Activated CD8-positive, alpha-beta memory T cell treated with anti-CD3 and anti-CD28 coated beads for 4 hours (primary cell): Measurements from ENCODE around the gene JPT1.
"Not testable (repeated sequence)": the region's sequence is repeated elsewhere in the genome, so short reads cannot be mapped to it uniquely, and the experiment has no call there.

Source experiments
- DNase-seq, 2 donors: peaks; one replicate each; pipeline ENCODE4 v3.0.0-alpha.2; 2020; ENCODE audit warnings: low read depth in 2 of 2

JPT1 gene

GRCh38 chr17:75130059-75130631 is 24.2 kb downstream of the JPT1 start:
- DNase-seq, result no peak

- no peak for DNase-seq
Measured at GRCh38 chr17:75129576-75129975, 24.7 kb downstream of the JPT1 start.

- no peak for DNase-seq
Measured at GRCh38 chr17:75128694-75129505, 25.4 kb downstream of the JPT1 start.

GRCh38 chr17:75127936-75128335 is 26.4 kb downstream of the JPT1 start:
- not testable (repeated sequence) for DNase-seq

GRCh38 chr17:75126954-75127353 is 27.4 kb downstream of the JPT1 start:
- DNase-seq, result no peak

DNA sequence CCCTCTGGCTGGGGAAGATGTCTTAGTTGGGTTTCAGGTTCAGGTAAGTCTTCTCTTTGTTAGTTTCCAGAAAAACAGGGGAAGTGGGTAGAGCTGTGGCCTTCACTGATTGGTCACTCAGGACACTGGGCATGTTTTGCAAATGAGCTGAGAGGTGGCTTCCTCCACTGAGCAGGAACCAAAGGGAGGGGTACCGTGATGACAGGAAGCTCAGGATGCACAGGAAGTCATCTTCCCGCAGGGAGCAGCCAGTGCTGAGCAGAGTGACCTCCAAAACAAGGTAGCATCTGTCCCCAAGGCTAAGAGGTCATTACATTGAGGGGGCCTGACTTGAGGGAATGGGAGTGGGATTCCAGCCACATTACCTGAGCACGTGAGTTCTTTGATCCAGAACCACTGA is 28.3 kb downstream of the JPT1 start:
- no peak for DNase-seq

- no peak for DNase-seq
Measured at GRCh38 chr17:75124819-75125162, 29.5 kb downstream of the JPT1 start.

DNA sequence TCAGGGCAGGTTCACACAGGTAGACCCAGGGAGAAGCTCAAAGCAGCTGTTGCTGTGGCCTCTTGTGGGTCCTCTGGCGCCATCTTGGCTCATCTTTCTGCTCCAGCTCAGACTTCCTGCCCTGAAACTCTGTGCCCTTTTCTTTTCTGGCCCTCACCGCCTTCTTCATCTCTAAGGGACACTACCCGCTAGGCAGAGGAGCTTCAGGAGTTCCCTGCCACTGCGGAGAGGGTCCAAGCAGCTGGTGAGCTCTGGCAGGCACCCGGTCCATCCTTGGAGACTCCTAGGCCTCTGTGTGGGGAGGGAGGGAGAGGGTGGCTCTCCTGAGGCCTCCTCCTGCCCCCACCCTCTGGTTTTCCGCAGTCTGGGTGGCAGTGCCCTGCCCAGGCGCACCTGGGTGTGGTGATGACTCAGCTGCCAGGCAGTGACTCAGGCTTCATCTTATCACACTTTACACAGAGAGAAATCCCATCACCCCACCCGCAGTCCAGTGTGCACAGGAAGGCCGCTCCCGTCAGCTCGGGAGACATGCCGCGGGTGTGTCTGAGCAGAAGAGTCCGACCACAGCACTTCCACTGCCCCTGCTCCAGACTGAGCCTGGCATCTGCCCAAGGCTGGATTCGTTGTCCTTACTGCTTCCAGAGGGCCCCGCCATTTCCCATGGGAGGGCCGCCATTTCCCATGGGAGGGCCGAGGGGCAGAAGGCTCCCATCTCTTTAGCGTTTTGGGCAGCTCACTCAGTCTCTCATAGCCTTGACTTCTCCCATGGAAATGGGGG is 30.1 kb downstream of the JPT1 start:
- DNase-seq, result peak; percentile 49 to 53

GRCh38 chr17:75118307-75118706 is 36.0 kb downstream of the JPT1 start:
- DNase-seq, result no peak

DNA sequence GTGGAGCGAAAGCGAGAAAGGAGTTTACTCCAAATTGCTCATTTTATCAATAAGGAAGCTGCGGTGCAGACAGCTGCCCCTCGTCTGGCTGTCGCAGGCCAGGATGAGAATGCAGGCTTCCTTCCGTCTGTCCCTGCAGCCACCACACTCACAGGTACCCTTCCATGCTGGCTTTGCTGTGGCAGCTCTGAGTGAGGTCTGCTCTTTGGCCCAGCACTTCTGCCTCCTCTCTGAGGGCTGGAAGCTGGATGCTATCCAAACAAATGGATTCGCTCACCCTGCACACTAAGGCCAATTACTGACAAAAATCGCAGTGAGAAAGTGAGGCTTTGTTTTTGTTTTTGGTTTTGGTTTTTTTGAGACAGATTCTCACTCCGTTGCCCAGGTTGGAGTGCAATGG is 37.6 kb downstream of the JPT1 start:
- DNase-seq, result no peak

- DNase-seq, result no peak
Measured at GRCh38 chr17:75115555-75115954, 38.8 kb downstream of the JPT1 start.

GRCh38 chr17:75114552-75115314 is 39.6 kb downstream of the JPT1 start:
- no peak for DNase-seq

GRCh38 chr17:75113798-75114551 is 40.3 kb downstream of the JPT1 start:
- DNase-seq, result peak; percentile 81 to 82

GRCh38 chr17:75111777-75112335 is 42.5 kb downstream of the JPT1 start:
- no peak for DNase-seq

GRCh38 chr17:75110234-75110937 is 43.9 kb downstream of the JPT1 start:
- DNase-seq, result no peak

DNA sequence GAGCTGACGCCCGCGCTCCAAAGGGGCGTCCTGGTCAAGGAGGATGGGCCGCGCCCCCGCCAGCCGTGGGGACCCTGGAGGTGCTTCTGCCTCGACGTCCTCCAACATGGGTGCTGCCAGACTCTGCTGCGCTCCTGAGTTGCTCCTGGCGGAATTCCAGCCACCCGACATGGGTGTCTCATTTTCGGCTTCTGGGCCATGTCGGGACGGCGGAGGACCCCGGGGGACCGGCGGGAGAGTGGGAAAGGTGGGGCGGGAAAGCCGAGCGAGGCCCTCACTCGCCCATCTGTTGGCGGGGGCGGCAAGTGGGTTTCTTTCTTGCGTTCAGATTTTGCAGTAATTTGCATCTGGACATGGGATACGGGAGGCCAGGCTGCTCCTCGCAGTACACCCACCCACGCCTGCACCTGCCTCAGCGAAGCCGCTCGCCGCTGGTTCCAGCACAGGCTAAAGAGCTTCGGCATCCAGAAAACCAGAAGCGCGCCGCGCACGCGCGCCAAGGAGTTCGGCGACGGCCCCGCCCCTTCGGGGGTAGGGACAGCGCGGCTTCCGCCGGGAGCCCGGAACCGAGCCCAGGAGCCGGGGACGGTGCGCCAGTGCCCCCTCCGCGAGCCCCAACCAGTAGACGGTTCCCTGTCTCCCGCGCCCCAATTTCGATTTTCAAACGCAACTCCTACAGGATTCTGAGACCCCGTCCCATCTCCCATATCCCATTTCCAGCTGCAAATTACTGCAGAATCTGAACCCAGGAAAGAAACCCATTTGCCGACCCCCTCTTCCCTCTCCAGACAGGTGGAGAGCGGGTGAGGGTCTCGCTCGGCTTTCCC is 44.7 kb downstream of the JPT1 start, which contains the start of gene ARMC7:
Gene ARMC7 (plus strand): TSS at position 563 of the 827 bp plus-strand sequence. CDS start 320 bp downstream, outside the sequence.
- DNase-seq, result peak; percentile 75

GRCh38 chr17:75109046-75109406 is 45.3 kb downstream of the JPT1 start:
- no peak for DNase-seq

DNA sequence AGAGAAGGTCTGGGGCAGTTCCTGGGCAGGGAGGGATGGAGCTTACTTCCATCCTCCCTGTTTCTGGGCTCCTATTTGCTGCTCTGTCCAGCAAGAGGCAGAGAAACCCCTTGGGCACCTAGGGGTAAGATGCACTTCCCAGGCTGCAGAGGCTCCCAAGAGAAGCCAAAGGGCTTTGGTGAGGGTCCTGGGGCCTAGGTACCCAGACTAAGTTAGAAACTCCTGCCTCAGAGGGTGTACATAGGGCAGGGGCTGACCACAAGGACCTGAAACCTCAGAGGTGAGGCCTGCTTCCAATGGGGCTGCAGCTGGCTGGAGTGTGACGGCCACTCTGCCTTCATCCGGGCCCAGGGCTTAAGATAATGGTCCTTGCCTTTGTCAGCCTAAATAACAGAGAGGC is 46.1 kb downstream of the JPT1 start:
- DNase-seq, result no peak
